K562 (cell line): Measurements from ENCODE around the gene CPSF4L. TPM values are rescaled to one million over a fixed set of nuclear protein-coding genes. Genes with fewer than 3 reads are reported as not detected.

Experiments used
- BCLAF1 ChIP-seq, 2 experiments: fragments of 450-650 bp in 1 of 2; IDR thresholded peaks; 2 replicates each; pipeline ENCODE4 v1.6.1; 2011 to 2017; ENCODE audit warnings: low read depth in 2 of 2, antibody characterized with exemption in 1 of 2, borderline replicate concordance in 1 of 2, low read length in 1 of 2, mild to moderate bottlenecking in 1 of 2, mixed read lengths in 1 of 2; ENCODE audit not compliant: control insufficient read depth in 1 of 2
- BRF1 ChIP-seq: IDR thresholded peaks from 3 replicates; pipeline ENCODE4 v1.6.1; 2011; ENCODE audit warnings: borderline replicate concordance, mild to moderate bottlenecking; ENCODE audit not compliant: insufficient read length; ENCODE audit errors: extremely low read depth
- ETV1 ChIP-seq: fragments of 450-650 bp; conservative IDR thresholded peaks from 2 replicates; pipeline ENCODE4 v1.6.1; 2016; ENCODE audit warnings: missing genetic modification characterization, control low read depth, low read depth, missing compliant biosample characterization
- HDAC1 ChIP-seq, 2 experiments: fragments of 450-650 bp; IDR thresholded peaks; 2 replicates each; pipeline ENCODE4 v1.6.1; 2016 to 2017; ENCODE audit warnings: inconsistent platforms in 1 of 2, mild to moderate bottlenecking in 1 of 2, moderate library complexity in 1 of 2
- HMGN3 ChIP-seq: IDR thresholded peaks from 2 replicates; pipeline ENCODE4 v1.6.1; 2011; ENCODE audit warnings: borderline replicate concordance, low read depth, mild to moderate bottlenecking, mixed read lengths, low read length; ENCODE audit not compliant: insufficient read length; ENCODE audit errors: extremely low read depth
- JUND ChIP-seq, 2 experiments: IDR thresholded peaks; 2 replicates in 1 of 2; 3 replicates in 1 of 2; pipeline ENCODE4 v1.6.1; 2011; ENCODE audit warnings: borderline replicate concordance in 2 of 2, low read depth in 2 of 2, low read length in 2 of 2, improper control_type of control experiment in 1 of 2, missing biosample characterization in 1 of 2, missing genetic modification characterization in 1 of 2, missing genetic modification reagents in 1 of 2
- MNT ChIP-seq, 2 experiments: fragments of 450-650 bp; conservative IDR thresholded peaks; 2 replicates each; pipeline ENCODE4 v1.6.1; 2017; ENCODE audit warnings: mild to moderate bottlenecking in 2 of 2, moderate library complexity in 2 of 2
- NRF1 ChIP-seq, 2 experiments: fragments of 450-650 bp; IDR thresholded peaks in 1 of 2; conservative IDR thresholded peaks in 1 of 2; 2 replicates each; pipeline ENCODE4 v1.6.1; 2014; ENCODE audit warnings: mild to moderate bottlenecking in 2 of 2
- RBFOX2 ChIP-seq: fragments of 200-400 bp; formaldehyde crosslinking; IDR thresholded peaks from 2 replicates; pipeline ENCODE4 v1.6.1; 2017; ENCODE audit warnings: low read depth, mild to moderate bottlenecking, low read length, moderate library complexity
- RNF2 ChIP-seq: sonication (generic); IDR thresholded peaks from 2 replicates; pipeline ENCODE4 v1.6.1; 2016
- SMAD4 ChIP-seq: fragments of 250-450 bp; sonication (Bioruptor Pico); conservative IDR thresholded peaks from 2 replicates; pipeline ENCODE4 v1.8.0; 2021; ENCODE audit warnings: inconsistent platforms, mild to moderate bottlenecking, moderate library complexity
- TBP ChIP-seq: optimal IDR thresholded peaks from 2 replicates; pipeline ENCODE3; 2011; ENCODE audit warnings: low read depth, low read length, improper control_type of control experiment
- TEAD2 ChIP-seq: fragments of 450-650 bp; IDR thresholded peaks from 2 replicates; pipeline ENCODE4 v1.6.1; 2016; ENCODE audit warnings: missing genetic modification characterization, control low read depth, missing compliant biosample characterization
- ZBTB11 ChIP-seq, 3 experiments: fragments of 200-800 bp in 1 of 3; fragments of 250-450 bp in 1 of 3; fragments of 450-650 bp in 1 of 3; sonication (Bioruptor Pico) in 1 of 3; sonication (Bioruptor generic) in 1 of 3; formaldehyde crosslinking in 1 of 3; IDR thresholded peaks; 2 replicates each; pipeline versions ENCODE4 v1.6.1 to v1.8.0; 2016 to 2022; ENCODE audit warnings: mild to moderate bottlenecking in 2 of 3, missing genetic modification characterization in 2 of 3, missing compliant biosample characterization in 1 of 3, moderate library complexity in 1 of 3
- ZNF830 ChIP-seq: fragments of 250-450 bp; sonication (Bioruptor Pico); IDR thresholded peaks from 2 replicates; pipeline ENCODE4 v1.5.0; 2021; ENCODE audit warnings: mild to moderate bottlenecking
- polyA plus RNA-seq, 8 experiments: library from polyadenylated mRNA; depleted of rRNA in 4 of 8; stranded (reverse) in 5 of 8; unstranded in 3 of 8; fragments of >200 nt; fragmentation: Nextera tagmentation in 2 of 8; fragmentation: Illumina TruSeq in 1 of 8; extraction: Ambion mirVana in 2 of 8; extraction: Trizol in 1 of 8; gene quantifications; 2 replicates each; pipeline versions ENCODE4 v1.2.1 to v1.2.3, GENCODE V29; 2011 to 2014; ENCODE audit warnings: inconsistent platforms in 1 of 8, missing spikeins in 1 of 8
- total RNA-seq, 7 experiments: library from RNA; depleted of rRNA in 6 of 7; stranded (reverse); fragments of >200 nt in 6 of 7; fragmentation: Illumina TruSeq in 2 of 7; extraction: Trizol in 2 of 7; gene quantifications; 2 replicates each; pipeline versions ENCODE4 v1.2.1 to v1.2.3, GENCODE V29; 2011 to 2021; ENCODE audit warnings: low replicate concordance in 1 of 7

The CPSF4L gene
- total and polyA plus RNA-seq, 9 of the 15 experiments (the other 6 are each of a cell fraction or from before 2014, with no cell fraction given): not detected

GRCh38 chr17:73309727-73310596 lies 48.3 kb upstream of the CPSF4L start (continued):
- TF ChIP-seq BCLAF1 (IDR thresholded peaks at IDR 0.05; ENCODE audit: borderline replicate concordance in 1 of 2, control insufficient read depth in 1 of 2, low read depth in 2 of 2, low read length in 1 of 2) (0 out of 4 replicates have a peak, but pooled peaks of 1 of the 2 experiments have one; percentile 30), ZNF830 (CRISPR knock-in tag) (no peak), HMGN3 (peak; percentile 62), TBP (peak; percentile 57), RNF2 (peak; percentile 31; the same call in 1 of the 2 replicates), HDAC1 (IDR thresholded peaks at IDR 0.05) (peak in 1 of 2 experiments; percentile 58; a peak in 1 of 4 replicates), JUND (IDR thresholded peaks at IDR 0.05; ENCODE audit: borderline replicate concordance, low read depth, low read length) (peak; percentile 52), JUND (tag; IDR thresholded peaks at IDR 0.05; ENCODE audit: borderline replicate concordance, low read depth, low read length) (no peak; the same call in 2 of the 3 replicates), SMAD4 (peak; percentile 53; the same call in 1 of the 2 replicates), ZBTB11 (CRISPR knock-in tag; IDR thresholded peaks at IDR 0.05) (0 out of 6 replicates have a peak, but pooled peaks of 1 of the 3 experiments have one; percentile 47), RBFOX2 (0 out of 2 replicates have a peak, but pooled peaks have one; percentile 20), ETV1 (peak; percentile 16; the same call in 1 of the 2 replicates), NRF1 (conservative IDR thresholded peaks at IDR 0.05 in 1 of 2, IDR thresholded peaks at IDR 0.05 in 1 of 2) (0 out of 4 replicates have a peak, but pooled peaks of 1 of the 2 experiments have one; percentile 10), TEAD2 (tag) (no peak), MNT (conservative IDR thresholded peaks at IDR 0.05) (peak; percentile 27 to 54; a peak in 2 of 4 replicates), BRF1 (no peak)
